A549 (cell line): Measurements from ENCODE around the gene PIGV. TPM values are rescaled to one million over a fixed set of nuclear protein-coding genes. Genes with fewer than 3 reads are reported as not detected.
"Not testable (repeated sequence)": the region's sequence is repeated elsewhere in the genome, so short reads cannot be mapped to it uniquely, and the experiment has no call there.

Experiments
- ATAC-seq, 2 experiments: fragments of 200-7000 bp in 1 of 2; fragments of >200 bp in 1 of 2; cut with Nextera tagmentation in 1 of 2; cut with Tn5 transposase in 1 of 2; 3 replicates each; pipeline versions ENCODE4 v1.8.0 to v1.9.1; 2018 to 2020; ENCODE audit warnings: mild to moderate bottlenecking in 1 of 2, moderate library complexity in 1 of 2
- CTCF ChIA-PET: fragments of 300-600 bp; sonication (Branson Sonifier 250); formaldehyde crosslinking; extraction: SDS; loops from one replicate; lab custom pipeline; 2021; ENCODE audit warnings: antibody characterized with exemption, inconsistent platforms; lab: Yijun Ruan, JAX
- POLR2A ChIA-PET: fragments of 350-600 bp; formaldehyde crosslinking; extraction: SDS; loops from one replicate; lab custom pipeline; 2021; ENCODE audit warnings: antibody characterized with exemption, inconsistent platforms; lab: Yijun Ruan, JAX
- DNase-seq, 2 experiments: peaks; one replicate each; pipeline versions ENCODE4 v3.0.0 to v3.0.0-alpha.2; 2011 to 2016; ENCODE audit warnings: low read depth in 1 of 2, low spot score in 1 of 2
- FAIRE-seq: peaks from 2 replicates; lab custom pipeline; 2011; peaks lifted over from hg19 to GRCh38; lab: Jason Lieb, UNC
- H3K27ac ChIP-seq, 2 experiments: fragments of >200 bp; sonication (Bioruptor Twin); formaldehyde crosslinking; 3 replicates each; pipeline ENCODE4 v1.5.1; 2016 to 2017
- H3K4me1 ChIP-seq: fragments of >200 bp; sonication (Bioruptor Twin); formaldehyde crosslinking; 3 replicates; pipeline ENCODE4 v1.6.1; 2016
- H3K4me2 ChIP-seq: fragments of >200 bp; sonication (Bioruptor Twin); formaldehyde crosslinking; 3 replicates; pipeline ENCODE4 v1.6.1; 2016
- H3K4me3 ChIP-seq: fragments of >200 bp; sonication (Bioruptor Twin); formaldehyde crosslinking; 3 replicates; pipeline ENCODE4 v1.5.1; 2016
- H3K9me3 ChIP-seq: fragments of >200 bp; sonication (Bioruptor Twin); formaldehyde crosslinking; 3 replicates; pipeline ENCODE4 v1.6.1; 2016
- CHD2 ChIP-seq: fragments of 150-350 bp; IDR thresholded peaks from 2 replicates; pipeline ENCODE4 v1.6.1; 2014; ENCODE audit warnings: low read length; ENCODE audit not compliant: partially characterized antibody
- CTCF ChIP-seq: fragments of >200 bp; sonication (Bioruptor Twin); formaldehyde crosslinking; IDR thresholded peaks from 3 replicates; pipeline ENCODE4 v1.5.1; 2016
- EHF ChIP-seq: fragments of 250-450 bp; sonication (Bioruptor Pico); IDR thresholded peaks from 2 replicates; pipeline ENCODE4 v1.5.0; 2020; ENCODE audit warnings: mild to moderate bottlenecking
- ESRRA ChIP-seq: fragments of 150-350 bp; IDR thresholded peaks from 2 replicates; pipeline ENCODE4 v1.6.1; 2014; ENCODE audit warnings: mild to moderate bottlenecking, low read length, borderline replicate concordance
- HES2 ChIP-seq: fragments of >200 bp; sonication (Bioruptor Twin); formaldehyde crosslinking; IDR thresholded peaks from 2 replicates; pipeline ENCODE4 v1.6.1; 2016
- HOXB13 ChIP-seq: fragments of 250-450 bp; sonication (Bioruptor Pico); IDR thresholded peaks from 2 replicates; pipeline ENCODE4 v1.5.0; 2020; ENCODE audit warnings: low read depth, mild to moderate bottlenecking, moderate library complexity
- JUN ChIP-seq, 2 experiments: fragments of >200 bp; sonication (Bioruptor Twin); formaldehyde crosslinking; IDR thresholded peaks; 2 replicates in 1 of 2; 3 replicates in 1 of 2; pipeline ENCODE4 v1.6.1; 2016 to 2017
- MYC ChIP-seq: IDR thresholded peaks from 2 replicates; pipeline ENCODE4 v1.6.1; 2012; ENCODE audit warnings: mild to moderate bottlenecking, inconsistent platforms, low read length, improper control_type of control experiment, borderline replicate concordance
- NPAS2 ChIP-seq: fragments of 250-450 bp; sonication (Bioruptor Pico); IDR thresholded peaks from 2 replicates; pipeline ENCODE4 v1.8.0; 2022; ENCODE audit warnings: mild to moderate bottlenecking, moderate library complexity, borderline replicate concordance
- REST ChIP-seq: fragments of 200-600 bp; sonication (generic); IDR thresholded peaks from 2 replicates; pipeline ENCODE4 v1.6.1; 2016; ENCODE audit warnings: antibody characterized with exemption, mild to moderate bottlenecking, moderate library complexity
- RFX5 ChIP-seq: fragments of 450-650 bp; IDR thresholded peaks from 2 replicates; pipeline ENCODE4 v1.7.1; 2014; ENCODE audit warnings: antibody characterized with exemption, mild to moderate bottlenecking, moderate library complexity
- SREBF2 ChIP-seq: fragments of 450-650 bp; IDR thresholded peaks from 2 replicates; pipeline ENCODE4 v1.6.1; 2014; ENCODE audit warnings: mild to moderate bottlenecking, moderate library complexity
- WGBS: methylation state at CpG from one replicate; pipeline ENCODE4 v1.1.6; 2017; ENCODE audit errors: missing lambda C conversion rate; 5-methylcytosine and 5-hydroxymethylcytosine counted together
- polyA plus RNA-seq, 4 experiments: library from polyadenylated mRNA; depleted of rRNA in 3 of 4; stranded (reverse); fragments of >200 nt; fragmentation: RNase III in 1 of 4; extraction: RNeasy Plus Mini Kit Qiagen cat#74134 plus additional on column Dnase treatment in 1 of 4; gene quantifications; 2 replicates in 3 of 4; 3 replicates in 1 of 4; pipeline ENCODE4 v1.2.3, GENCODE V29; 2011 to 2017
- TF ChIP-seq, protein P1 (sequence below): fragments of 250-450 bp; sonication (Bioruptor Pico); IDR thresholded peaks from 2 replicates; pipeline ENCODE4 v1.5.0; 2020; ENCODE audit warnings: low read depth, mild to moderate bottlenecking, moderate library complexity
- TF ChIP-seq, protein P2 (sequence below): IDR thresholded peaks from 2 replicates; pipeline ENCODE4 v1.6.1; 2012

The PIGV gene
- polyA plus RNA-seq, 2 of the 4 experiments (the other 2 are of a cell fraction), result 7.0 to 16.2 TPM

DNA sequence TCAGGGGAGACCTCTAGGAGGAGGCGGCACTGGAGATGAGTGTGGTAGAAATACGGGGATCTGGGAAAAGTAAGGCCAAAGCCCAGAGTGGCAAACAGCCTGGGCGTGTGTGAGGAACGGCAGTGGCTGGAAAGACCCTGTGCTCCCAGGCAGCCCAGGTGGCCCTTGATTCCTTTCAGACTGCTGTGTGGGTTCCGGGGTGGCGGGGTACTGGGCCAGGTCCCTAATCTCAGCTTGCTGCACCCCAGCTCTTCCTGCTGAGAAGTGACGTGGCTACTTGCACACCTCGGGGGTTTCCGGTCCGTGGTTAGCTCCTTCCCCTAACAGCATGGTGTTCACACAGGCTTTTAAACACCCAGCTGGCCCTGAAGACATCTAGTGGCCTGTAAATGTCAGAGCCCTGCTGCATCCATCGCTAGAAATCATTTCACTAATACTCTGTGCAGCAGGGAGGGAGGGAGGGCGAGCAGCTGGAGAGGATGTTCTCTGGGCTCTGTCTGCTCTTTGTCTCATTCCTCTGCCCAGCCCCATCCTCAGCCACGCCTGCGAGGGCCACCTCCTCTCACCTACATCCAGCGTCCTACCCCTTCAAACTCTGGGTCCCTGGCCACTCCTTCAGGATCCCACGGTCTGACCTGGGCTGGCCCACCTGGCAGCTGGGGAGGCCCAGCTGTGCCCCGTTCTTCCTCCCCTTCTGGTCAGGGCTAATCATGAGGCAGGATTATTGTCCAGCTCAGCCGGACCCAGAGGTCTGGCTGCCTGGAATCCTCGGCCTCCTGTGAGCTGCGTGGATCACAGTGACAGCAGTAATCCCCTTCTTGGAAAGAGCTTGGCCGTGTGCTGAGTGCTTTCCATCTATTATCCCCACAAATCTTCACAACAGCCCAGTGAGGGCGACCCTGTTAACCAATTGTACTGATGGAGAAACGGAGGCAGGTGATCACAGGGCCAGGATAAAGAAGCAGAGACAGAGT lies 46.0 kb downstream of the PIGV start:
- no peak for TF ChIP-seq MYC
- TF ChIP-seq EHF (CRISPR knock-in tag), result no peak
- TF ChIP-seq CHD2, result no peak
- TF ChIP-seq JUN (IDR thresholded peaks at IDR 0.05), result no peak
- no peak for TF ChIP-seq HOXB13 (CRISPR knock-in tag)
- TF ChIP-seq, protein P1, sequence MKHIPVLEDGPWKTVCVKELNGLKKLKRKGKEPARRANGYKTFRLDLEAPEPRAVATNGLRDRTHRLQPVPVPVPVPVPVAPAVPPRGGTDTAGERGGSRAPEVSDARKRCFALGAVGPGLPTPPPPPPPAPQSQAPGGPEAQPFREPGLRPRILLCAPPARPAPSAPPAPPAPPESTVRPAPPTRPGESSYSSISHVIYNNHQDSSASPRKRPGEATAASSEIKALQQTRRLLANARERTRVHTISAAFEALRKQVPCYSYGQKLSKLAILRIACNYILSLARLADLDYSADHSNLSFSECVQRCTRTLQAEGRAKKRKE (CRISPR knock-in tag), result no peak
- TF ChIP-seq RFX5, result no peak
- TF ChIP-seq SREBF2, result no peak
- no peak for TF ChIP-seq REST
- TF ChIP-seq HES2, result no peak
- no peak for TF ChIP-seq CTCF
- no peak for TF ChIP-seq ESRRA
- no peak for TF ChIP-seq NPAS2
- TF ChIP-seq, protein P2, sequence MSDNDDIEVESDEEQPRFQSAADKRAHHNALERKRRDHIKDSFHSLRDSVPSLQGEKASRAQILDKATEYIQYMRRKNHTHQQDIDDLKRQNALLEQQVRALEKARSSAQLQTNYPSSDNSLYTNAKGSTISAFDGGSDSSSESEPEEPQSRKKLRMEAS, result no peak
- no peaks in the 10 kb centered on the region for H3K9me3 ChIP-seq
- ChIA-PET CTCF (interaction anchor here (0.5 to 4.6 kb wide), 5 partner anchors 14 to 45 kb away, joined by 3 to 15 read pairs (median 5); no protein-coding TSS in a partner anchor), POLR2A (no interaction called here)
- peaks cover 12% of the 10 kb centered on the region; the same call in 2 of the 3 replicates for H3K4me1 ChIP-seq
- DNase-seq (no peak), FAIRE-seq (no peak), ATAC-seq (peak in 1 of 2 experiments; percentile 29; a peak in 2 of 6 replicates)
- WGBS, result 91% methylated on average over 22 of the region's 23 CpGs
- no peak overlapping the region for H3K4me3 ChIP-seq
- no peak overlapping the region for H3K27ac ChIP-seq
- H3K4me2 ChIP-seq, result no peak overlapping the region

- H3K4me1 ChIP-seq, H3K9me3 ChIP-seq, POLR2A ChIA-PET, H3K4me2 ChIP-seq, DNase-seq, H3K4me3 ChIP-seq, H3K27ac ChIP-seq, CTCF ChIA-PET, FAIRE-seq, ATAC-seq: not testable (repeated sequence)
- 99% methylated on average over 5 of the region's 5 CpGs for WGBS
These were observed 49.9 kb downstream of the PIGV start for GRCh38 chr1:26837665-26838064.
